ENCODE data around the gene ZC3H10. TPM values are rescaled to one million over a fixed set of nuclear protein-coding genes. Genes with fewer than 3 reads are reported as not detected.

ZC3H10 gene
- total RNA-seq, 2 donors from 2014 or later, result 0.99 to 11.2 TPM

DNA sequence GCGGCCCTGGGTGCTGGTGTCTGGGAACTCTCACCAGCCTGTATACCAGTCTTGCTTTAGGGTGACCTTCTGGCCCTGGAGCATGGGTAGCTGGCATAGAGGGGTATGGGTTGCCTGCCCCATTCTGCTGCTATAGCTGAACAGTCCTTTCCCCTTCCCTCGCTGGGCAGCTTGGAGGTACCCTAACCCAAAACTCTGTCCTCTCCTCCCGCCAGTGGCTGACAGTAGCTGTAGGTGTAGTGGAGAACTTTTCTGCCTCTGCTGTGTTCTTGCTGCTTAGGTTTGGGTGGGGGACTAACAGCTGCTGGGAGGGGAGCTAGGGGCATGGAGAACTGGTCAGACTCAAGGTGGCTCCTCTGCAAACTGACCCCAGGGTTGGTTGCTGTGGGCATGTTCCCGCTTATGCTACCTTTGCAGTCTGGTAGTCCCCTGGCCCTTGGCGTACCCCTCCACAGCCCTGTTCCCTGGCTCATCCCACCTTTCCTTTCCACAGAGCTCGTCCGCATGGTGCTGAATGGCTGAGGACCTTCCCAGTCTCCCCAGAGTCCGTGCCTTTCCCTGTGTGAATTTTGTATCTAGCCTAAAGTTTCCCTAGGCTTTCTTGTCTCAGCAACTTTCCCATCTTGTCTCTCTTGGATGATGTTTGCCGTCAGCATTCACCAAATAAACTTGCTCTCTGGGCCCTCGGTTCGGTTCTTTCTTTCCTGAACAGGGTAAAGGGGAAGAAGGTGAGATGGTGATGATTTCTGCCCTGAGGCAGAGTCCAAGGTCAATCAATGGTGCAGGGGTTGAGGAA lies 43.0 kb downstream of the ZC3H10 start:
- H3K9me3 ChIP-seq, result no peaks in the 10 kb centered on the region
- no peak for ATAC-seq
- no peak for TF ChIP-seq POLR2A (IDR thresholded peaks at IDR 0.05)
- no peak for TF ChIP-seq CTCF (IDR thresholded peaks at IDR 0.05)
- 65% methylated on average over 10 to 11 of the region's 11 CpGs for WGBS, 2 donors
- H3K4me3 ChIP-seq, result no peak overlapping the region
- H3K36me3 ChIP-seq (replicated peaks in 1 of 2; ENCODE audit: insufficient read depth in 1 of 2, low read depth in 2 of 2), result peaks cover 8 to 27% of the 10 kb centered on the region in 2 donors
- no peak for DNase-seq
- intact Hi-C loops (cut with DNase I), result no loop called here
- H3K4me1 ChIP-seq, result peaks cover 37% of the 10 kb centered on the region
- no peaks in the 10 kb centered on the region for H3K27me3 ChIP-seq
- H3K27ac ChIP-seq, result peak overlapping the region in 3 of 4 donors; percentile 94 to 100 (median 98)

DNA sequence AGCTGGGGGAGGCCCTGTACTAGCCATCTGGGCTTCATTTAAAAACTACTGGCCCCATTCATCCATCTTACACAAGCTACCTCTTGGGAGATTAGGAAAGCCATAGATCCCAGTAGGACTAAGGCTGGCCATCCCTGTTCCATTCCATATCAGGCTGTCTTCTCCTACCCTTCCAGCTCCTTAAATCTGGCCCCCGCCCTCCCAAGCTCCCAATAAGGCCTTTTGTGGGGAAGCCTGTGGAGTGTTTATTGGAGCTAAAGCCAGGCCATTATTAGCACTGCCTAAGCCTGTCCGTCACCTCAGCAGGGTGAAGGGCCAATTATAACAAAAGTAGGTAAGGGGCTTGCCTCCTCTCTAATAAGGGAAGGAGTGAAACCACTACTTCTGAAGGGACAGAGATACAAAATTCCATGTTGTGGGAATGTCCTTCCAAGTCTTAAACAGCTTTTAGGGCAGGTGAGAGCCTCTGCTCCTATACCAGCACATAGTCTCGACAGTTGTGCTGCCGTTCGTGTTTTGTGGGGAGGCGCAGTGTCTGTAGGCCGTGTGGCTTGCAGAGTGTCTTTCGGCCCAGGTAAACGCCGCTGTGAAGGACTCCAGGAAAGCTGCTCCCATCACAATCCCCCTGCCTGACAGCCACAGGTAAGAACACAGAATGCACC lies 43.8 kb downstream of the ZC3H10 start:
- DNase-seq (no peak), ATAC-seq (no peak)
- intact Hi-C loops (cut with DNase I), result no loop called here
- no peaks in the 10 kb centered on the region for H3K27me3 ChIP-seq
- H3K4me3 ChIP-seq, result no peak overlapping the region
- H3K9me3 ChIP-seq, result no peaks in the 10 kb centered on the region
- TF ChIP-seq POLR2A (IDR thresholded peaks at IDR 0.05) (no peak), CTCF (IDR thresholded peaks at IDR 0.05) (no peak)
- peaks cover 8 to 27% of the 10 kb centered on the region in 2 donors for H3K36me3 ChIP-seq (replicated peaks in 1 of 2; ENCODE audit: insufficient read depth in 1 of 2, low read depth in 2 of 2)
- peaks cover 34% of the 10 kb centered on the region for H3K4me1 ChIP-seq
- WGBS, 2 donors, result 80 to 84% methylated on average over 10 of the region's 10 CpGs
- peak overlapping the region in 2 of 4 donors; percentile 94 to 98 for H3K27ac ChIP-seq

- peak overlapping the region in 1 of 4 donors; percentile 94 for H3K27ac ChIP-seq
- H3K36me3 ChIP-seq (replicated peaks in 1 of 2; ENCODE audit: insufficient read depth in 1 of 2, low read depth in 2 of 2), result peaks cover 8 to 31% of the 10 kb centered on the region in 2 donors
- H3K27me3 ChIP-seq, result no peaks in the 10 kb centered on the region
- H3K4me3 ChIP-seq, result no peak overlapping the region
- WGBS, 2 donors, result 70 to 73% methylated on average over 11 of the region's 11 CpGs
- TF ChIP-seq POLR2A (IDR thresholded peaks at IDR 0.05) (no peak), CTCF (IDR thresholded peaks at IDR 0.05) (no peak)
- no peak for ATAC-seq
- no peaks in the 10 kb centered on the region for H3K9me3 ChIP-seq
- peaks cover 28% of the 10 kb centered on the region for H3K4me1 ChIP-seq
- intact Hi-C loops (cut with DNase I), result no loop called here
- no peak for DNase-seq
Observed at GRCh38 chr12:56162468-56163290, 44.6 kb downstream of the ZC3H10 start.

DNA sequence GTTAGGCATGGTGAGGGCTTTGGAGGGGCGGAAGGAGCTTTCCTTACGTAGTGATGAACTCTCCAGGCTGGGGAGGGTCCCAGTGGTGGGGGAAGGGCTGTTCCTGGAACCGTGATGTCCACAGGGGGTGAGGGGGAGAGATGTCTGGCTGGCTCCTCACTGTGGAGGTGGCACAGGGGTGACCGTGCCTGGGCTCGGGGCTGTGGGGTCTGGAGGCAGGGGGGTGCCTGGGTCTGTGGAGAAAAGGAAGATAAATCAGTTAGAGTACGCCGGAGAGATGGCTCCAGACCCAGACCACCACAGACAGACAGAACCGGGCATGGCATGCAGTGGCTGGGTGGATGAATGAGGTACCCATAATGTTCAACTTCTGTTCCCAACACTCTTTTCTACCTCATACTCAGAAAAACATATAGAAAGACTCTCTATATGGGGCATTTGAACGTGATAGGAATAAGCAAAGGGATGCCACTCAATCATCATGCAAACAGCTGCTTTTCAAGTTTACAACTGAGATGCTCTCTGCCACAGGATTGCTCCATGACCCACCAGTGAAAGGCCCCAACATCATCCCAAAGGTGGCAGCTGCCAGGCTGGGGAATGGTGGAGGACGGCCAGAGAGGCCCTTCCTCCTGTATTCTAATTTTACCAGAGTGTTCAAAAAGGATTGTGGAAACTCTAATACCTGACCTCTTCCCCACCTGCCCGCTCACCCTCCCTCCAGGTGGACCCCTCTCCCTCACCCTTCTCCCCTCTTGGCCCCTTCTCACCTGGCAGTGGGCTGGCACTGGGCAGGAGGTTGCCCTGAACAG lies 45.7 kb downstream of the ZC3H10 start:
- 76 to 81% methylated on average over 11 of the region's 11 CpGs for WGBS, 2 donors
- Histone ChIP-seq H3K4me1 (peaks cover 28% of the 10 kb centered on the region), H3K4me3 (no peak overlapping the region), H3K36me3 (replicated peaks in 1 of 2; ENCODE audit: insufficient read depth in 1 of 2, low read depth in 2 of 2) (peaks cover 8 to 36% of the 10 kb centered on the region in 2 donors), H3K27me3 (no peaks in the 10 kb centered on the region), H3K9me3 (no peaks in the 10 kb centered on the region), H3K27ac (peak overlapping the region in 1 of 4 donors; percentile 6)
- TF ChIP-seq CTCF (IDR thresholded peaks at IDR 0.05), result no peak
- no peak for TF ChIP-seq POLR2A (IDR thresholded peaks at IDR 0.05)
- DNase-seq (no peak), ATAC-seq (no peak)
- intact Hi-C loops (cut with DNase I), result no loop called here

Data from body of pancreas (tissue), 4 donors.